DMS153 (cell line): ENCODE measurements around the gene REPS1.

ENCODE experiments used
- DNase-seq: peaks from one replicate; lab custom pipeline; 2025; lab: John Stamatoyannopoulos, UW

The REPS1 gene

GRCh38 chr6:138920906-138921305, 67.1 kb downstream of the REPS1 start:
- DNase-seq: no peak

- DNase-seq: no peak
Measured at GRCh38 chr6:138914701-138915100, 73.4 kb downstream of the REPS1 start.

GRCh38 chr6:138912308-138912707, 75.7 kb downstream of the REPS1 start:
- no peak for DNase-seq

GRCh38 chr6:138909975-138910374, 78.1 kb downstream of the REPS1 start:
- DNase-seq: no peak

- no peak for DNase-seq
Measured at GRCh38 chr6:138909511-138909910, 78.5 kb downstream of the REPS1 start.

GRCh38 chr6:138907167-138907566, 80.9 kb downstream of the REPS1 start:
- no peak for DNase-seq

GRCh38 chr6:138897031-138897430, 91.0 kb downstream of the REPS1 start:
- no peak for DNase-seq

- no peak for DNase-seq
Measured at GRCh38 chr6:138896104-138896756, 91.8 kb downstream of the REPS1 start.

- DNase-seq: no peak
Measured at GRCh38 chr6:138891255-138891986, 96.6 kb downstream of the REPS1 start.

- DNase-seq: no peak
Measured at GRCh38 chr6:138885156-138885819, 102.8 kb downstream of the REPS1 start.

- DNase-seq: no peak
Measured at GRCh38 chr6:138882369-138883017, 105.6 kb downstream of the REPS1 start.

GRCh38 chr6:138873191-138873590, 114.9 kb downstream of the REPS1 start:
- no peak for DNase-seq

GRCh38 chr6:138869398-138869797, 118.7 kb downstream of the REPS1 start:
- DNase-seq: no peak

GRCh38 chr6:138868181-138868580, 119.9 kb downstream of the REPS1 start:
- DNase-seq: no peak

GRCh38 chr6:138865480-138866109, 122.5 kb downstream of the REPS1 start:
- DNase-seq: peak; percentile 4

GRCh38 chr6:138864343-138864890, 123.6 kb downstream of the REPS1 start:
- no peak for DNase-seq

GRCh38 chr6:138863321-138863720, 124.7 kb downstream of the REPS1 start:
- no peak for DNase-seq

GRCh38 chr6:138862456-138862855, 125.6 kb downstream of the REPS1 start:
- no peak for DNase-seq

- no peak for DNase-seq
Measured at GRCh38 chr6:138857775-138858174, 130.3 kb downstream of the REPS1 start.

- DNase-seq: no peak
Measured at GRCh38 chr6:138856654-138857053, 131.4 kb downstream of the REPS1 start.
